Body of pancreas (tissue), 4 donors: ENCODE data around the gene FAM3D. TPM values are rescaled to one million over a fixed set of nuclear protein-coding genes. Genes with fewer than 3 reads are reported as not detected.

Experiments
- ATAC-seq: fragments of 150-250 bp; one replicate; pipeline ENCODE4 v1.9.1; 2016
- DNase-seq, 4 donors: peaks; one replicate each; pipeline ENCODE4 v3.0.0-alpha.2; 2019
- H3K27ac ChIP-seq, 4 donors: fragments of 200-600 bp; sonication (generic); 1 replicate in 3 of 4; 2 replicates in 1 of 4; pipeline versions ENCODE4 v1.5.1 to v1.6.1; 2016 to 2019; ENCODE audit warnings: mild to moderate bottlenecking in 1 of 4, mixed read lengths in 1 of 4, moderate library complexity in 1 of 4
- H3K27me3 ChIP-seq, 2 donors: fragments of 200-600 bp; sonication (generic); one replicate each; pipeline ENCODE4 v1.6.0; 2016; ENCODE audit warnings: mild to moderate bottlenecking in 1 of 2
- H3K36me3 ChIP-seq, 2 donors: fragments of 200-600 bp; sonication (generic); replicated peaks in 1 of 2; 2 replicates each; pipeline ENCODE4 v1.5.1; 2016; ENCODE audit warnings: low read depth in 2 of 2; ENCODE audit not compliant: insufficient read depth in 1 of 2
- H3K4me1 ChIP-seq: fragments of 200-600 bp; sonication (generic); one replicate; pipeline ENCODE4 v1.6.0; 2016
- H3K4me3 ChIP-seq, 2 donors: fragments of 200-600 bp; sonication (generic); 1 replicate in 1 of 2; 2 replicates in 1 of 2; pipeline ENCODE4 v1.5.1; 2016 to 2019
- H3K9me3 ChIP-seq, 3 donors: fragments of 200-600 bp; sonication (generic); 1 replicate in 2 of 3; 2 replicates in 1 of 3; pipeline ENCODE4 v1.5.1; 2016
- POLR2A ChIP-seq, 3 donors: fragments of 450-650 bp; IDR thresholded peaks; one replicate each; pipeline ENCODE4 v1.6.1; 2016; ENCODE audit warnings: antibody characterized with exemption in 3 of 3, mild to moderate bottlenecking in 2 of 3
- WGBS, 2 donors: methylation state at CpG; one replicate each; pipeline ENCODE4 v1.1.5; 2017; 5-methylcytosine and 5-hydroxymethylcytosine counted together
- intact Hi-C: fragments of 100-400 bp; cut with DNase I; formaldehyde crosslinking; loops from one replicate; pipeline ENCODE4 v1.15.1; 2023
- total RNA-seq, 2 donors: library from RNA; depleted of rRNA; stranded (reverse); fragments of >200 nt; gene quantifications; one replicate each; pipeline ENCODE4 v1.1.0, GENCODE V29; 2016
- TF ChIP-seq, protein P1 (sequence below), 7 experiments: fragments of 450-650 bp in 4 of 7; fragments of 200-600 bp in 3 of 7; sonication (generic) in 3 of 7; IDR thresholded peaks; one replicate each; pipeline ENCODE4 v1.5.1; 2016 to 2019; ENCODE audit warnings: antibody characterized with exemption in 7 of 7

The FAM3D gene
- total RNA-seq, 2 donors from 2014 or later, result 1.8 TPM; not detected in 1

DNA sequence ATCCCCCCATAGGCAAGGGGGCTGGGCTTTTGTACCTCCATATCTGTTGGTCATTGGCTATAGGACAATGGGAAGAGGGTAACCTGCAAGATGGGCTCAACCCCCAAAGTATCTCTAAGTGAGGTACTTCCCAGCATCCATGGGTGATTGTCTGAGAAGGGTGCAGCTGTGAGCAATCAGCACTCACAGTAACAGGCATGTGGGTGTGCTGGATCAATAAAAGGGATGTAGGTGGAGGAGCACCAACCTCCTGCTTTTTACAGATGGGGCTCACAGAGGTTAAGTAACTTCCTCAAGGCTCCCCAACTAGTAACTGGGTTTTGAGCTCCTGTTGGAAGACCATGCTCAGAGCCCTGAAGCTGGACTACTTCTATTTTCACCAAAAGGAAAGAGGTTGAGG lies 63.0 kb downstream of the FAM3D start:
- intact Hi-C loops, result no loop called here
- TF ChIP-seq, protein P1, sequence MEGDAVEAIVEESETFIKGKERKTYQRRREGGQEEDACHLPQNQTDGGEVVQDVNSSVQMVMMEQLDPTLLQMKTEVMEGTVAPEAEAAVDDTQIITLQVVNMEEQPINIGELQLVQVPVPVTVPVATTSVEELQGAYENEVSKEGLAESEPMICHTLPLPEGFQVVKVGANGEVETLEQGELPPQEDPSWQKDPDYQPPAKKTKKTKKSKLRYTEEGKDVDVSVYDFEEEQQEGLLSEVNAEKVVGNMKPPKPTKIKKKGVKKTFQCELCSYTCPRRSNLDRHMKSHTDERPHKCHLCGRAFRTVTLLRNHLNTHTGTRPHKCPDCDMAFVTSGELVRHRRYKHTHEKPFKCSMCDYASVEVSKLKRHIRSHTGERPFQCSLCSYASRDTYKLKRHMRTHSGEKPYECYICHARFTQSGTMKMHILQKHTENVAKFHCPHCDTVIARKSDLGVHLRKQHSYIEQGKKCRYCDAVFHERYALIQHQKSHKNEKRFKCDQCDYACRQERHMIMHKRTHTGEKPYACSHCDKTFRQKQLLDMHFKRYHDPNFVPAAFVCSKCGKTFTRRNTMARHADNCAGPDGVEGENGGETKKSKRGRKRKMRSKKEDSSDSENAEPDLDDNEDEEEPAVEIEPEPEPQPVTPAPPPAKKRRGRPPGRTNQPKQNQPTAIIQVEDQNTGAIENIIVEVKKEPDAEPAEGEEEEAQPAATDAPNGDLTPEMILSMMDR (IDR thresholded peaks at IDR 0.05), result no peak
- no peak for TF ChIP-seq POLR2A (IDR thresholded peaks at IDR 0.05)
- H3K9me3 ChIP-seq, result no peaks in the 10 kb centered on the region
- H3K4me1 ChIP-seq, result peaks cover 5% of the 10 kb centered on the region
- H3K4me3 ChIP-seq, result no peak overlapping the region
- ATAC-seq (no peak), DNase-seq (no peak)
- no peaks in the 10 kb centered on the region for H3K36me3 ChIP-seq
- no peak overlapping the region for H3K27ac ChIP-seq
- H3K27me3 ChIP-seq, result no peaks in the 10 kb centered on the region

DNA sequence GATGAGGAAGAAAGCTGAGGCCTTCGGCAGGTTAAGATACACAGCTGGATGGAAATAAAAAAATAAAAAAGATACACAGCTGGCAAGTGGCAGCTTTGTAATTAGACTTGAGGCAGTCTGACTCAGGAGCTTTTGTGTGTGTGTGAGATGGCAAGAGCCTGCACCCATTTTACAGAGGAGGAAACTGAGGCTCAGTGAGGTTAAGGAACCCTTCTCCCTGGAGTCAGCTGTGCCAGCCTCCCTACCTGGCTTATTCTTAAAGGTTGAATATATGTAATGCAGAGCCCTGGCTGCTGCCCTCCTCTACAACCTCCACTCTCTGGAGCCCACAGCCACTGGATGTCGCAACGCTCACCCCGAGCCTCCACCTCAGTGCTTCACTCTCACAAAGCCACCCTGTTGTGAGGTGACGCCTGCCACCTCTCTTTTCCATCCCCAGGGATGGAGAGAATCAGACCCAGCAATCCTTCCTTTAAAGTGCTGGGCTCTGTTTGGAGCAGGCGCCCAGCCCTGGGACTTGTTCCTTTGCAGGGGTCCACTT lies 68.7 kb downstream of the FAM3D start:
- no peak for DNase-seq
- Histone ChIP-seq H3K27me3 (no peaks in the 10 kb centered on the region), H3K4me3 (no peak overlapping the region), H3K9me3 (no peaks in the 10 kb centered on the region), H3K36me3 (no peaks in the 10 kb centered on the region), H3K4me1 (peaks cover 5% of the 10 kb centered on the region), H3K27ac (no peak overlapping the region)
- ATAC-seq, result no peak
- WGBS, 2 donors, result 73 to 85% methylated on average over 6 of the region's 6 CpGs
- intact Hi-C loops, result no loop called here
- TF ChIP-seq, protein P1 (IDR thresholded peaks at IDR 0.05), result no peak
- TF ChIP-seq POLR2A (IDR thresholded peaks at IDR 0.05), result no peak

- H3K9me3 ChIP-seq, result no peaks in the 10 kb centered on the region
- H3K4me1 ChIP-seq, result peaks cover 5% of the 10 kb centered on the region
- H3K4me3 ChIP-seq, result no peak overlapping the region
- WGBS, 2 donors, result 34 to 40% methylated on average over 4 of the region's 4 CpGs
- ATAC-seq (peak; percentile 33), DNase-seq (no peak)
- peak overlapping the region in 1 of 4 donors; percentile 20 for H3K27ac ChIP-seq
- intact Hi-C loops, result no loop called here
- H3K36me3 ChIP-seq, result no peaks in the 10 kb centered on the region
- H3K27me3 ChIP-seq, result no peaks in the 10 kb centered on the region
- no peak for TF ChIP-seq POLR2A (IDR thresholded peaks at IDR 0.05)
- TF ChIP-seq, protein P1 (IDR thresholded peaks at IDR 0.05), result no peak
Measured at GRCh38 chr3:58596834-58597518, 69.6 kb downstream of the FAM3D start.

- 69 to 73% methylated on average over 5 of the region's 5 CpGs for WGBS, 2 donors
- no peaks in the 10 kb centered on the region for H3K36me3 ChIP-seq
- intact Hi-C loops, result no loop called here
- DNase-seq, result no peak
- H3K27ac ChIP-seq, result no peak overlapping the region
- no peak for TF ChIP-seq POLR2A (IDR thresholded peaks at IDR 0.05)
- TF ChIP-seq, protein P1 (IDR thresholded peaks at IDR 0.05), result no peak
- H3K4me1 ChIP-seq, result peaks cover 5% of the 10 kb centered on the region
- no peaks in the 10 kb centered on the region for H3K9me3 ChIP-seq
- no peaks in the 10 kb centered on the region for H3K27me3 ChIP-seq
- no peak overlapping the region for H3K4me3 ChIP-seq
- ATAC-seq, result no peak
Measured at GRCh38 chr3:58594117-58594516, 72.5 kb downstream of the FAM3D start.
